Keratinocyte (primary cell): ENCODE results near the gene STK16. TPM values are rescaled to one million over a fixed set of nuclear protein-coding genes. Genes with fewer than 3 reads are reported as not detected.
A peak's percentile ranks its signal among the peaks of the same experiment; 100 is the strongest.

Source experiments
- DNase-seq: peaks from one replicate; pipeline ENCODE4 v3.0.0-alpha.2; 2011; ENCODE audit warnings: low read depth, missing footprints, low spot score
- FAIRE-seq: peaks from 2 replicates; lab custom pipeline; 2011; peaks lifted over from hg19 to GRCh38; lab: Jason Lieb, UNC
- H2AFZ ChIP-seq: 2 replicates; pipeline ENCODE4 v1.6.0; 2012; ENCODE audit warnings: low read length, control low read depth, inconsistent platforms; ENCODE audit not compliant: control insufficient read depth
- H3K27ac ChIP-seq: 2 replicates; pipeline ENCODE4 v1.5.1; 2011; ENCODE audit warnings: low read length; ENCODE audit not compliant: control insufficient read depth, insufficient read depth
- H3K27me3 ChIP-seq: 3 replicates; pipeline ENCODE4 v1.6.0; 2011; ENCODE audit warnings: low read length; ENCODE audit not compliant: control insufficient read depth, insufficient read depth; ENCODE audit errors: extremely low read depth
- H3K36me3 ChIP-seq, 2 experiments: 2 replicates in 1 of 2; 3 replicates in 1 of 2; pipeline ENCODE4 v1.5.1; 2011; ENCODE audit warnings: low read length in 2 of 2, mild to moderate bottlenecking in 1 of 2; ENCODE audit not compliant: control insufficient read depth in 2 of 2, insufficient read depth in 2 of 2; ENCODE audit errors: extremely low read depth in 1 of 2
- H3K4me1 ChIP-seq: 3 replicates; pipeline ENCODE4 v1.5.1; 2011; ENCODE audit warnings: low read length; ENCODE audit not compliant: control insufficient read depth, insufficient read depth; ENCODE audit errors: extremely low read depth
- H3K4me2 ChIP-seq: 3 replicates; pipeline ENCODE4 v1.6.0; 2011; ENCODE audit warnings: low read depth, low read length; ENCODE audit not compliant: control insufficient read depth, insufficient read depth; ENCODE audit errors: extremely low read depth
- H3K4me3 ChIP-seq, 3 experiments: fragments of 200-600 bp in 1 of 3; sonication (generic) in 1 of 3; 2 replicates in 2 of 3; 3 replicates in 1 of 3; pipeline ENCODE4 v1.5.1; 2011 to 2016; ENCODE audit warnings: low read length in 3 of 3, mild to moderate bottlenecking in 3 of 3, control low read depth in 2 of 3, inconsistent platforms in 1 of 3, low read depth in 1 of 3, mixed read lengths in 1 of 3, mixed run types in 1 of 3, moderate library complexity in 1 of 3; ENCODE audit not compliant: control insufficient read depth in 2 of 3, insufficient read depth in 2 of 3; ENCODE audit errors: extremely low read depth in 1 of 3
- H3K79me2 ChIP-seq: 2 replicates; pipeline ENCODE4 v1.6.0; 2012; ENCODE audit warnings: low read length; ENCODE audit not compliant: control insufficient read depth, insufficient read depth
- H3K9ac ChIP-seq: 3 replicates; pipeline ENCODE4 v1.6.0; 2011; ENCODE audit warnings: low read length; ENCODE audit not compliant: control insufficient read depth, insufficient read depth; ENCODE audit errors: extremely low read depth
- H3K9me1 ChIP-seq: 3 replicates; pipeline ENCODE4 v1.6.0; 2011; ENCODE audit warnings: low read length; ENCODE audit not compliant: control insufficient read depth, insufficient read depth; ENCODE audit errors: extremely low read depth
- H3K9me3 ChIP-seq: 2 replicates; pipeline ENCODE4 v1.5.1; 2012; ENCODE audit warnings: low read depth, low read length; ENCODE audit not compliant: control insufficient read depth
- H4K20me1 ChIP-seq: 3 replicates; pipeline ENCODE4 v1.6.0; 2011; ENCODE audit warnings: low read length; ENCODE audit not compliant: control insufficient read depth, insufficient read depth; ENCODE audit errors: extremely low read depth
- EZH2 ChIP-seq: IDR thresholded peaks from one replicate; pipeline ENCODE4 v1.6.1; 2012; ENCODE audit warnings: inconsistent platforms, mild to moderate bottlenecking, low read length, moderate library complexity
- dilution Hi-C: fragments of 300-500 bp; cut with MboI; formaldehyde crosslinking; loops from one replicate; pipeline ENCODE4 v1.7.0; 2020; ENCODE audit warnings: low sequenced_read_pairs; ENCODE audit not compliant: extremely low pct_ligation_motif_present
- polyA plus RNA-seq, 5 experiments: library from polyadenylated mRNA; depleted of rRNA in 3 of 5; stranded (reverse) in 3 of 5; stranded (forward) in 1 of 5; unstranded in 1 of 5; fragments of >200 nt; gene quantifications; 1 replicate in 1 of 5; 2 replicates in 3 of 5; 3 replicates in 1 of 5; pipeline versions ENCODE4 v1.2.1 to v1.2.3, GENCODE V29; 2011 to 2012; ENCODE audit warnings: missing spikeins in 2 of 5, low read depth in 1 of 5, low replicate concordance in 1 of 5
- TF ChIP-seq, protein P1 (sequence below), 3 experiments: IDR thresholded peaks in 1 of 3; conservative IDR thresholded peaks in 1 of 3; optimal IDR thresholded peaks in 1 of 3; 2 replicates in 2 of 3; 3 replicates in 1 of 3; pipeline versions ENCODE3 to v1.5.1; 2011; ENCODE audit warnings: low read length in 3 of 3, mild to moderate bottlenecking in 3 of 3, moderate library complexity in 2 of 3, control low read depth in 1 of 3, inconsistent platforms in 1 of 3; ENCODE audit not compliant: insufficient read depth in 2 of 3; ENCODE audit errors: extremely low read depth in 1 of 3

Gene STK16
- polyA plus RNA-seq, 1 donor (not counting 4 experiments of a cell fraction or from before 2014, with no cell fraction given) = 35.8 TPM

DNA sequence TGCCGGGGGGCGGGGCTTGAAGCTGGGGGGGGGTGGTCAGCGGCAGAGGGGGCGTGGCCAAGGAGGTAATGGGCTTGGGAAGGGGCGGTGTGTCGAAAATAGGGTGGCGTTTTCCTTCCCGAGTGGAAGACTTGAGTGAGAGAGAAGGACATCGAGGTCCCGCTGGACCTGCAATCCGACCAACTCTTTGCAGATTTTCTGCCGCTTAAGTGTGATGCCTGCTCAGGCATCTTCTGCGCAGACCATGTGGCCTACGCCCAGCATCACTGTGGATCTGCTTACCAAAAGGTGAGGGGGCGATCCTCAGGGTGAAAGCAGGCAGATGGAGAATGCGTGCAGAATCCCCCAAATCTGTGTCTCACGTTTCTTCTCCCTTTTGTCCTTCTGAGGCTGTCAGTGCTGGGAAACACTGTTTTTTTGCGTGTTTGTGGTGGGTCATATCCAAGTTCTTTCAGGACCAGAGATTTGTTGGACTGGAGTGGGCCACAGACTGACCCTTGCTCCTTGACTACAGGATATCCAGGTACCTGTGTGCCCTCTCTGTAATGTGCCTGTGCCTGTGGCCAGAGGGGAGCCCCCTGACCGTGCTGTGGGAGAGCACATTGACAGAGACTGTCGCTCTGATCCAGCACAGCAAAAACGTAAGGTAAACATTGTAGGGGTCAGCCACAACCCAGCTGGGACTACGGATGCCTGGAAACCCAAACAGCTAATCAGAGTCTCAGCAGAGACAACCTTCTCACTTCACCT, 38.0 kb upstream of the STK16 start:
- peak overlapping the region; percentile 26 for H3K9ac ChIP-seq
- peak overlapping the region; percentile 16 for H2AFZ ChIP-seq
- DNase-seq (no peak), FAIRE-seq (no peak)
- H4K20me1 ChIP-seq = no peaks in the 10 kb centered on the region
- peaks cover 16% of the 10 kb centered on the region for H3K4me1 ChIP-seq
- no peaks in the 10 kb centered on the region for H3K27me3 ChIP-seq
- peak overlapping the region; percentile 84 for H3K4me2 ChIP-seq
- no peaks in the 10 kb centered on the region for H3K9me1 ChIP-seq
- H3K4me3 ChIP-seq = peak overlapping the region; percentile 45 to 63 (median 62)
- no peaks in the 10 kb centered on the region for H3K9me3 ChIP-seq
- H3K79me2 ChIP-seq = no peaks in the 10 kb centered on the region
- peaks cover 10 to 17% of the 10 kb centered on the region in 2 experiments for H3K36me3 ChIP-seq
- TF ChIP-seq, protein P1, sequence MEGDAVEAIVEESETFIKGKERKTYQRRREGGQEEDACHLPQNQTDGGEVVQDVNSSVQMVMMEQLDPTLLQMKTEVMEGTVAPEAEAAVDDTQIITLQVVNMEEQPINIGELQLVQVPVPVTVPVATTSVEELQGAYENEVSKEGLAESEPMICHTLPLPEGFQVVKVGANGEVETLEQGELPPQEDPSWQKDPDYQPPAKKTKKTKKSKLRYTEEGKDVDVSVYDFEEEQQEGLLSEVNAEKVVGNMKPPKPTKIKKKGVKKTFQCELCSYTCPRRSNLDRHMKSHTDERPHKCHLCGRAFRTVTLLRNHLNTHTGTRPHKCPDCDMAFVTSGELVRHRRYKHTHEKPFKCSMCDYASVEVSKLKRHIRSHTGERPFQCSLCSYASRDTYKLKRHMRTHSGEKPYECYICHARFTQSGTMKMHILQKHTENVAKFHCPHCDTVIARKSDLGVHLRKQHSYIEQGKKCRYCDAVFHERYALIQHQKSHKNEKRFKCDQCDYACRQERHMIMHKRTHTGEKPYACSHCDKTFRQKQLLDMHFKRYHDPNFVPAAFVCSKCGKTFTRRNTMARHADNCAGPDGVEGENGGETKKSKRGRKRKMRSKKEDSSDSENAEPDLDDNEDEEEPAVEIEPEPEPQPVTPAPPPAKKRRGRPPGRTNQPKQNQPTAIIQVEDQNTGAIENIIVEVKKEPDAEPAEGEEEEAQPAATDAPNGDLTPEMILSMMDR (optimal IDR thresholded peaks at IDR 0.05 in 1 of 3, IDR thresholded peaks at IDR 0.05 in 1 of 3, conservative IDR thresholded peaks at IDR 0.05 in 1 of 3; ENCODE audit: extremely low read depth in 1 of 3, insufficient read depth in 2 of 3, low read length in 3 of 3) = no peak
- no peak for TF ChIP-seq EZH2
- dilution Hi-C loops = no loop called here
- no peak overlapping the region for H3K27ac ChIP-seq

DNA sequence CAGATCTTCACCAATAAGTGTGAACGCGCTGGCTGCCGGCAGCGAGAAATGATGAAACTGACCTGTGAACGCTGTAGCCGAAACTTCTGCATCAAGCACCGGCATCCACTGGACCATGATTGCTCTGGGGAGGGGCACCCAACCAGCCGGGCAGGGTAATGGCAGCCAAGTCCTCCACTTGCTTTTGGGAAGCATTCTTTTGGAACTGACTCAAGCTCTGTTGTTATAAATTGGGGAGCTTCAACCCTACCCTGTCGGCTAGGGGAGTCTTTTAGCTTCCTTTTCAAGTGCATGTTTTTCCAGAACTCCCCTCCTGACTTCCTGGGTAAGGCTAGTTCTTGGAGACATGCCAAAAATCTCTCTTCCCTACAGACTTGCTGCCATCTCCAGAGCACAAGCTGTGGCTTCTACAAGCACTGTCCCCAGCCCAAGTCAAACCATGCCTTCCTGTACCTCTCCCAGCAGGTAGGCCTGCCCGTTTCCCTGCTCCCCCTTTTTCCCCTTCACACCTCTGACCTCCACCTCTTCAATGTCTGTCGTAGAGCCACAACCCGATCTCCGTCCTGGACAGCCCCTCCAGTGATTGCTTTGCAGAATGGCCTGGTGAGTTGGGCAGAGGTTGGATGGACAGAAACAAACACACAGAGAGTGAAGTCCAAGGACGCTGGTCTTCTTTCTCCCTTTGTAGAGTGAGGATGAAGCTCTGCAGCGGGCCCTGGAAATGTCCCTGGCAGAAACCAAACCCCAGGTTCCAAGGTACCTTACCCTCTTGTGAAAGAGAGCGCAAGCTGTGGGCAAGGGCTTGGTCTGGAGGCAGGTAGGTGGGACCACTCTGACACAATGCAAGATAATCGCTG, 37.2 kb upstream of the STK16 start:
- Histone ChIP-seq H3K4me2 (peak overlapping the region; percentile 84), H3K36me3 (peaks cover 16 to 21% of the 10 kb centered on the region in 2 experiments), H3K9ac (no peak overlapping the region), H3K9me1 (no peaks in the 10 kb centered on the region), H3K4me1 (peaks cover 16% of the 10 kb centered on the region), H3K79me2 (no peaks in the 10 kb centered on the region), H3K27ac (no peak overlapping the region), H3K4me3 (no peak overlapping the region), H4K20me1 (no peaks in the 10 kb centered on the region), H3K9me3 (no peaks in the 10 kb centered on the region), H2AFZ (no peak overlapping the region), H3K27me3 (no peaks in the 10 kb centered on the region)
- FAIRE-seq (no peak), DNase-seq (no peak)
- dilution Hi-C loops = no loop called here
- no peak for TF ChIP-seq EZH2
- TF ChIP-seq, protein P1 (optimal IDR thresholded peaks at IDR 0.05 in 1 of 3, IDR thresholded peaks at IDR 0.05 in 1 of 3, conservative IDR thresholded peaks at IDR 0.05 in 1 of 3; ENCODE audit: extremely low read depth in 1 of 3, insufficient read depth in 2 of 3, low read length in 3 of 3) = no peak
